Measurements from ENCODE around the gene SLC8B1. TPM values are rescaled to one million over a fixed set of nuclear protein-coding genes. Genes with fewer than 3 reads are reported as not detected.

SLC8B1 gene
- total and polyA plus RNA-seq, 2 donors, result 15.2 to 55.9 TPM

- H3K36me3 ChIP-seq (ENCODE audit: control insufficient read depth in 2 of 2, insufficient read depth in 2 of 2, low read length in 1 of 2), result peaks cover 63 to 77% of the 10 kb centered on the region in 2 donors
- H3K4me1 ChIP-seq (ENCODE audit: control insufficient read depth in 2 of 2, insufficient read depth in 2 of 2, low read length in 2 of 2), result peaks cover 5 to 17% of the 10 kb centered on the region in 2 donors
- H3K9me3 ChIP-seq (ENCODE audit: control insufficient read depth in 2 of 2, insufficient read depth in 1 of 2, low read length in 1 of 2), result peaks cover 0 to 1% of the 10 kb centered on the region in 2 donors
- no peaks in the 10 kb centered on the region for H3K27me3 ChIP-seq (ENCODE audit: control insufficient read depth in 2 of 2, insufficient read depth in 1 of 2, low read length in 1 of 2)
- H3K27ac ChIP-seq (ENCODE audit: low read depth in 1 of 2, low read length in 1 of 2), result no peak overlapping the region
- H3K4me3 ChIP-seq (ENCODE audit: low read length in 2 of 2), result no peak overlapping the region
- 50% methylated on average over 8 of the region's 8 CpGs for WGBS
- peak in 1 of 9 donors; percentile 13 for DNase-seq (ENCODE audit: low read depth in 6 of 9, low spot score in 9 of 9)
Observed at GRCh38 chr12:113302466-113302865, 32.4 kb downstream of the SLC8B1 start.

GRCh38 chr12:113301811-113302210 lies 33.1 kb downstream of the SLC8B1 start:
- 98% methylated on average over 6 of the region's 6 CpGs for WGBS
- peaks cover 61 to 79% of the 10 kb centered on the region in 2 donors for H3K36me3 ChIP-seq (ENCODE audit: control insufficient read depth in 2 of 2, insufficient read depth in 2 of 2, low read length in 1 of 2)
- peaks cover 5 to 17% of the 10 kb centered on the region in 2 donors for H3K4me1 ChIP-seq (ENCODE audit: control insufficient read depth in 2 of 2, insufficient read depth in 2 of 2, low read length in 2 of 2)
- H3K27ac ChIP-seq (ENCODE audit: low read depth in 1 of 2, low read length in 1 of 2), result no peak overlapping the region
- no peak overlapping the region for H3K4me3 ChIP-seq (ENCODE audit: low read length in 2 of 2)
- no peak for DNase-seq (ENCODE audit: low read depth in 6 of 9, low spot score in 9 of 9)
- peaks cover 0 to 1% of the 10 kb centered on the region in 2 donors for H3K9me3 ChIP-seq (ENCODE audit: control insufficient read depth in 2 of 2, insufficient read depth in 1 of 2, low read length in 1 of 2)
- no peaks in the 10 kb centered on the region for H3K27me3 ChIP-seq (ENCODE audit: control insufficient read depth in 2 of 2, insufficient read depth in 1 of 2, low read length in 1 of 2)

GRCh38 chr12:113299619-113300237 lies 35.2 kb downstream of the SLC8B1 start:
- DNase-seq (ENCODE audit: low read depth in 6 of 9, low spot score in 9 of 9), result no peak
- peaks cover 5 to 17% of the 10 kb centered on the region in 2 donors for H3K4me1 ChIP-seq (ENCODE audit: control insufficient read depth in 2 of 2, insufficient read depth in 2 of 2, low read length in 2 of 2)
- no peak overlapping the region for H3K4me3 ChIP-seq (ENCODE audit: low read length in 2 of 2)
- 94% methylated on average over 14 of the region's 14 CpGs for WGBS
- no peaks in the 10 kb centered on the region for H3K27me3 ChIP-seq (ENCODE audit: control insufficient read depth in 2 of 2, insufficient read depth in 1 of 2, low read length in 1 of 2)
- H3K27ac ChIP-seq (ENCODE audit: low read depth in 1 of 2, low read length in 1 of 2), result no peak overlapping the region
- peaks cover 45 to 68% of the 10 kb centered on the region in 2 donors for H3K36me3 ChIP-seq (ENCODE audit: control insufficient read depth in 2 of 2, insufficient read depth in 2 of 2, low read length in 1 of 2)
- peaks cover 0 to 1% of the 10 kb centered on the region in 2 donors for H3K9me3 ChIP-seq (ENCODE audit: control insufficient read depth in 2 of 2, insufficient read depth in 1 of 2, low read length in 1 of 2)

GRCh38 chr12:113298861-113299545 lies 35.9 kb downstream of the SLC8B1 start:
- DNase-seq (ENCODE audit: low read depth in 6 of 9, low spot score in 9 of 9), result no peak
- WGBS, result 95% methylated on average over 20 of the region's 20 CpGs
- no peaks in the 10 kb centered on the region for H3K9me3 ChIP-seq (ENCODE audit: control insufficient read depth in 2 of 2, insufficient read depth in 1 of 2, low read length in 1 of 2)
- no peak overlapping the region for H3K27ac ChIP-seq (ENCODE audit: low read depth in 1 of 2, low read length in 1 of 2)
- H3K36me3 ChIP-seq (ENCODE audit: control insufficient read depth in 2 of 2, insufficient read depth in 2 of 2, low read length in 1 of 2), result peaks cover 37 to 63% of the 10 kb centered on the region in 2 donors
- no peaks in the 10 kb centered on the region for H3K27me3 ChIP-seq (ENCODE audit: control insufficient read depth in 2 of 2, insufficient read depth in 1 of 2, low read length in 1 of 2)
- peaks cover 5 to 17% of the 10 kb centered on the region in 2 donors for H3K4me1 ChIP-seq (ENCODE audit: control insufficient read depth in 2 of 2, insufficient read depth in 2 of 2, low read length in 2 of 2)
- H3K4me3 ChIP-seq (ENCODE audit: low read length in 2 of 2), result no peak overlapping the region

- Histone ChIP-seq H3K36me3 (ENCODE audit: control insufficient read depth in 2 of 2, insufficient read depth in 2 of 2, low read length in 1 of 2) (peaks cover 35 to 62% of the 10 kb centered on the region in 2 donors), H3K9me3 (ENCODE audit: control insufficient read depth in 2 of 2, insufficient read depth in 1 of 2, low read length in 1 of 2) (no peaks in the 10 kb centered on the region), H3K4me1 (ENCODE audit: control insufficient read depth in 2 of 2, insufficient read depth in 2 of 2, low read length in 2 of 2) (peaks cover 5 to 14% of the 10 kb centered on the region in 2 donors), H3K27ac (ENCODE audit: low read depth in 1 of 2, low read length in 1 of 2) (no peak overlapping the region), H3K4me3 (ENCODE audit: low read length in 2 of 2) (no peak overlapping the region), H3K27me3 (ENCODE audit: control insufficient read depth in 2 of 2, insufficient read depth in 1 of 2, low read length in 1 of 2) (no peaks in the 10 kb centered on the region)
- WGBS, result 96% methylated on average over 5 of the region's 5 CpGs
- DNase-seq (ENCODE audit: low read depth in 6 of 9, low spot score in 9 of 9), result no peak
Observed at GRCh38 chr12:113298472-113298817, 36.5 kb downstream of the SLC8B1 start.

- H3K9me3 ChIP-seq (ENCODE audit: control insufficient read depth in 2 of 2, insufficient read depth in 1 of 2, low read length in 1 of 2), result no peaks in the 10 kb centered on the region
- no peak overlapping the region for H3K4me3 ChIP-seq (ENCODE audit: low read length in 2 of 2)
- H3K27ac ChIP-seq (ENCODE audit: low read depth in 1 of 2, low read length in 1 of 2), result no peak overlapping the region
- peaks cover 34 to 67% of the 10 kb centered on the region in 2 donors for H3K36me3 ChIP-seq (ENCODE audit: control insufficient read depth in 2 of 2, insufficient read depth in 2 of 2, low read length in 1 of 2)
- 95% methylated on average over 13 of the region's 13 CpGs for WGBS
- H3K27me3 ChIP-seq (ENCODE audit: control insufficient read depth in 2 of 2, insufficient read depth in 1 of 2, low read length in 1 of 2), result no peaks in the 10 kb centered on the region
- no peak for DNase-seq (ENCODE audit: low read depth in 6 of 9, low spot score in 9 of 9)
- H3K4me1 ChIP-seq (ENCODE audit: control insufficient read depth in 2 of 2, insufficient read depth in 2 of 2, low read length in 2 of 2), result peaks cover 2 to 10% of the 10 kb centered on the region in 2 donors
Observed at GRCh38 chr12:113297621-113298471, 37.1 kb downstream of the SLC8B1 start.

- Histone ChIP-seq H3K36me3 (ENCODE audit: control insufficient read depth in 2 of 2, insufficient read depth in 2 of 2, low read length in 1 of 2) (peaks cover 34 to 67% of the 10 kb centered on the region in 2 donors), H3K4me1 (ENCODE audit: control insufficient read depth in 2 of 2, insufficient read depth in 2 of 2, low read length in 2 of 2) (peaks cover 0 to 3% of the 10 kb centered on the region in 2 donors), H3K27me3 (ENCODE audit: control insufficient read depth in 2 of 2, insufficient read depth in 1 of 2, low read length in 1 of 2) (no peaks in the 10 kb centered on the region), H3K27ac (ENCODE audit: low read depth in 1 of 2, low read length in 1 of 2) (peak overlapping the region in 1 of 2 donors; percentile 4), H3K9me3 (ENCODE audit: control insufficient read depth in 2 of 2, insufficient read depth in 1 of 2, low read length in 1 of 2) (no peaks in the 10 kb centered on the region), H3K4me3 (ENCODE audit: low read length in 2 of 2) (no peak overlapping the region)
- 97% methylated on average over 9 of the region's 9 CpGs for WGBS
- DNase-seq (ENCODE audit: low read depth in 6 of 9, low spot score in 9 of 9), result no peak
Observed at GRCh38 chr12:113297214-113297587, 37.7 kb downstream of the SLC8B1 start.

- Histone ChIP-seq H3K27ac (ENCODE audit: low read depth in 1 of 2, low read length in 1 of 2) (no peak overlapping the region), H3K36me3 (ENCODE audit: control insufficient read depth in 2 of 2, insufficient read depth in 2 of 2, low read length in 1 of 2) (peaks cover 31 to 61% of the 10 kb centered on the region in 2 donors), H3K27me3 (ENCODE audit: control insufficient read depth in 2 of 2, insufficient read depth in 1 of 2, low read length in 1 of 2) (no peaks in the 10 kb centered on the region), H3K4me3 (ENCODE audit: low read length in 2 of 2) (no peak overlapping the region), H3K4me1 (ENCODE audit: control insufficient read depth in 2 of 2, insufficient read depth in 2 of 2, low read length in 2 of 2) (no peaks in the 10 kb centered on the region), H3K9me3 (ENCODE audit: control insufficient read depth in 2 of 2, insufficient read depth in 1 of 2, low read length in 1 of 2) (no peaks in the 10 kb centered on the region)
- DNase-seq (ENCODE audit: low read depth in 6 of 9, low spot score in 9 of 9), result no peak
- 95% methylated on average over 23 of the region's 23 CpGs for WGBS
Observed at GRCh38 chr12:113296557-113297213, 38.2 kb downstream of the SLC8B1 start.
